HEK293T (cell line): ENCODE results near the gene KRT13.

ENCODE experiments used
- ELF4 ChIP-seq: fragments of 450-650 bp; IDR thresholded peaks from 2 replicates; pipeline ENCODE4 v1.6.1; 2017; ENCODE audit warnings: antibody characterized with exemption
- FOXA1 ChIP-seq: fragments of 450-650 bp; IDR thresholded peaks from 2 replicates; pipeline ENCODE4 v1.6.1; 2016; ENCODE audit warnings: mild to moderate bottlenecking
- NFRKB ChIP-seq: fragments of 450-650 bp; IDR thresholded peaks from 2 replicates; pipeline ENCODE4 v1.6.1; 2016; ENCODE audit warnings: mild to moderate bottlenecking, moderate library complexity
- SUZ12 ChIP-seq: fragments of 450-650 bp; IDR thresholded peaks from 2 replicates; pipeline ENCODE4 v1.6.1; 2016; ENCODE audit warnings: mild to moderate bottlenecking
- TF ChIP-seq, protein P1 (sequence below): fragments of 450-650 bp; IDR thresholded peaks from 2 replicates; pipeline ENCODE4 v1.6.1; 2016

- TF ChIP-seq ELF4 (no peak), SUZ12 (no peak), FOXA1 (no peak), NFRKB (no peak)
- TF ChIP-seq, protein P1, sequence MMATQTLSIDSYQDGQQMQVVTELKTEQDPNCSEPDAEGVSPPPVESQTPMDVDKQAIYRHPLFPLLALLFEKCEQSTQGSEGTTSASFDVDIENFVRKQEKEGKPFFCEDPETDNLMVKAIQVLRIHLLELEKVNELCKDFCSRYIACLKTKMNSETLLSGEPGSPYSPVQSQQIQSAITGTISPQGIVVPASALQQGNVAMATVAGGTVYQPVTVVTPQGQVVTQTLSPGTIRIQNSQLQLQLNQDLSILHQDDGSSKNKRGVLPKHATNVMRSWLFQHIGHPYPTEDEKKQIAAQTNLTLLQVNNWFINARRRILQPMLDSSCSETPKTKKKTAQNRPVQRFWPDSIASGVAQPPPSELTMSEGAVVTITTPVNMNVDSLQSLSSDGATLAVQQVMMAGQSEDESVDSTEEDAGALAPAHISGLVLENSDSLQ = no peak
Measured at GRCh38 chr17:41503202-41503601, 2.2 kb downstream of the KRT13 start.
